HuH-7.5 (cell line): Measurements from ENCODE around the gene RPS28.
"Not testable (repeated sequence)": the region's sequence is repeated elsewhere in the genome, so short reads cannot be mapped to it uniquely, and the experiment has no call there.

Experiments
- DNase-seq: peaks from one replicate; pipeline ENCODE4 v3.0.0; 2011; ENCODE audit warnings: low spot score

The RPS28 gene

GRCh38 chr19:8321067-8321985 lies at the start of gene RPS28, which contains the start of gene NDUFA7:
TSS of gene RPS28 (plus strand) at chr19:8321496. CDS start at chr19:8321531, 35 bp downstream.
TSS of gene NDUFA7 (minus strand) at chr19:8321375. CDS start at chr19:8321358, 17 bp downstream.
- peak; percentile 86 for DNase-seq

DNA sequence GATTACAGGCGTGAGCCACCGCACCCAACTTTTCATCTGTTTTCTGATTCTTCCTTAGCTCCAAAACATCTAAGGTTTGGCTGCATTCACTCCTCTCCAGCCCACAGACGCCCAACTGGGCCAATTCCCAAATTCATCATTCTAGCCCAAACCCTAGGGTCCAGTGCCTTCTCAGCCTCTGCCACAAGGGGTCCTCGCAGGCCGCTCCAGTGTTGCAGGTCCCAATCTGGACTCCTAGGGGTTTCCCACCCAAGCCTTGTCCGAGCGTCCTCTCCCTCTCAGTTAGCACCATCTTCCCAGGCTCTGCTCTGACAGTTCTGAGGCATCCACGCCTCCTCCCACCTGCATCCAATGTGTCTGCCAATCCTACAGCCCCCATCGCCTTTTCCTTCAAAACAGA lies 44.8 kb upstream of the RPS28 start:
- not testable (repeated sequence) for DNase-seq

GRCh38 chr19:8291337-8291736 lies 30.0 kb upstream of the RPS28 start:
- not testable (repeated sequence) for DNase-seq

GRCh38 chr19:8302357-8302691 lies 19.0 kb upstream of the RPS28 start:
- peak; percentile 11 for DNase-seq

DNA sequence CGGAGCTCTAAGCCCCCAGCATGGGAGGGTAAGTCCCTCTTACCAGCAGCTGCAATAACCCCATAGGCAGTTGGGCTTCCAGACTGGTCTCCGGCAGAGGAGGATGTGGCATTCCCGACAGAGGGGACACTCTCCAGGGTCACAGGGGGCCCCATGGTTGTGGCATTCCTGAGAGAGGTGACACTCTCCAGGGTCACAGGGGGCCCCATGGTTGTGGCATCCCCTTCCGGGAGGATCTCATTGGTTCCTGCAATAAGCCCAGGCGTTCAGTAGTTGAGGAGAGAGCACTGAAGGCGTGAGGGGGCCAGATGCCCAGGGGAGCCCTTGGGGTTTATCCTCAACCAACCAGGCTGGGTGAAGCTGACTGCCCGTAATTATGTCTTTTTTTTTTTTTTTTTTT lies 18.6 kb upstream of the RPS28 start:
- peak; percentile 18 for DNase-seq

DNA sequence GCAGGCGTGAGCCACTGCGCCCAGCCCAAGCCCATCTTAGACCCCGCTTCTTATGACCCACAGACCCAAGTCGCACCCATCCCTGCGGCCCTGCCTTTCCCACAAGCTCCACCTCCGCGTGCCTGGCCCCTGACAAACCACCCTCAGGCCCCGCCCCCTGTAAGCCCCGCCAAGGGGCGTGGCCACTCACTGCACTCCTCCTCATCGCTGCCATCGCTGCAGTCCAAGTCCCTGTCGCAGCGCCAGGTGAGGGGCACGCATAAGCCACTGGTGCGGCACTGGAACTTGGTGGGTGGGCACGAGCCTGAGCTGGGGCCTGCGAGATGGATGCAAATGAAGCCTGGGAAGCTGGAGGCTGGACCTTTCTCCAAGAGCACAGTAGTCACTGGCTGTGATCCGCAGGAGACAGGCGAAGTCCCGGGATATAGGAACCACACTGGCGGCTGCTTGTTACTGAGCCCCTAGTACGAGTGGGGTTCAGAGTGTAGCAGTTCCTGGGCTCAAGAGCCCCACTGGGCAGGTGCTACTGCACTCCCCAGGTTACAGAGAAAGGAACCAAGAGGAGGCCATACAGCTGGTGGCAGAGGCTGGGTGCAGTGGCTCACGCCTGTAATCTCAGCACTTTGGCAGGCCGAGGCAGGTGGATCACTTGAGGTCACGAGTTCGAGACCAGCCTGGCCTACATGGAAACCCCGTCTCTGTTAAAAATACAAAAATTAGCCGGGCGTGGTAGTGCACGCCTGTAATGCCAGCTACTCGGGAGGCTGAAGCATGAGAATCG lies 16.3 kb upstream of the RPS28 start:
- DNase-seq: peak; percentile 22

DNA sequence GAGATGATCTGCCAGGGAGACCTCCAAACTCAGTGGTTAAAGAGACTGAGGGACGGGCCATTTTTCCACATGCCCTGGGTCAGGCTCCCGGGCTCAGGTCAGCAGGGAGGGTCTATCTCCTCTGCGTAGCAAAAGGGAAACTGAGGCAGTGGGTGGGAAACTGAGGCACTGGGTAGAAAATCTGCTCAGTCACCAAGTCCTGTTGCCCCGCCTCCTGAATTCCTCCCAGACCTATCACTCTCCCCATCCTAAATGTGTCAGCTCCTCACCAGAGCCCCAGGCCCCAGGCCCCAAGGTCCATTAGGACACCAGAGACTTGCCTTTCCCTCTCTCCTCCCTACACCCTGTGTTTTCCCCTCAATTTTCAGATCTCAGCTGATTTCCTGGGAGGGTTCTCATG lies 15.5 kb upstream of the RPS28 start:
- peak; percentile 10 for DNase-seq

GRCh38 chr19:8306235-8307054 lies 14.9 kb upstream of the RPS28 start:
- DNase-seq: peak; percentile 24

DNA sequence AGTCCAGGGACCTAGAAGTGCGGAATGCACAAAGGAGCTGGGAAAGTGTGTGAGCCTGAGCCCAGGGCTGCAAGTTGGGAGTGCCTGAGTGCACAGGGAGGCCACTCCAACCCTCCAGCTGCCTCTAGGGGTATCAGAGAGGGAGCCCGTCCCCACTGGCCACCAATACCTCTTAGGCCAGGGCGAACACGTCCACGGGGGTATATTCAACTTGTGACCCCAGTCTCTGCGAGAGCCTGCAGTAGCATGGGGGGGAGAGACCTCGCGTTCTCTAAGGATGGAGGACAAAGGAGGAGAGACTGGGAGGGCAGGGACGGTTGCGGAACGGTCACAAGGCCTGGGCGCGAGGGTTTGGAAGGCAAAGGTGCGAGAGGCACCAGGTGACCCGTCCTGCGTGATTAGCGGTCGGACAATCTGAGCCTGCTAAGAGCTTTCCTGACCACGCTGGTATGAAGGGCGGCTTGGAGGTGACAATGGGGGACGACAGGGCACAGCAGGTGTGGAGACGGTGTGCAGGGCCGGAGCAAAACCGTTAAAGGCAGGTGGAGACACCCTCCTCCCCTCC lies 13.8 kb upstream of the RPS28 start:
- DNase-seq: peak; percentile 74

DNA sequence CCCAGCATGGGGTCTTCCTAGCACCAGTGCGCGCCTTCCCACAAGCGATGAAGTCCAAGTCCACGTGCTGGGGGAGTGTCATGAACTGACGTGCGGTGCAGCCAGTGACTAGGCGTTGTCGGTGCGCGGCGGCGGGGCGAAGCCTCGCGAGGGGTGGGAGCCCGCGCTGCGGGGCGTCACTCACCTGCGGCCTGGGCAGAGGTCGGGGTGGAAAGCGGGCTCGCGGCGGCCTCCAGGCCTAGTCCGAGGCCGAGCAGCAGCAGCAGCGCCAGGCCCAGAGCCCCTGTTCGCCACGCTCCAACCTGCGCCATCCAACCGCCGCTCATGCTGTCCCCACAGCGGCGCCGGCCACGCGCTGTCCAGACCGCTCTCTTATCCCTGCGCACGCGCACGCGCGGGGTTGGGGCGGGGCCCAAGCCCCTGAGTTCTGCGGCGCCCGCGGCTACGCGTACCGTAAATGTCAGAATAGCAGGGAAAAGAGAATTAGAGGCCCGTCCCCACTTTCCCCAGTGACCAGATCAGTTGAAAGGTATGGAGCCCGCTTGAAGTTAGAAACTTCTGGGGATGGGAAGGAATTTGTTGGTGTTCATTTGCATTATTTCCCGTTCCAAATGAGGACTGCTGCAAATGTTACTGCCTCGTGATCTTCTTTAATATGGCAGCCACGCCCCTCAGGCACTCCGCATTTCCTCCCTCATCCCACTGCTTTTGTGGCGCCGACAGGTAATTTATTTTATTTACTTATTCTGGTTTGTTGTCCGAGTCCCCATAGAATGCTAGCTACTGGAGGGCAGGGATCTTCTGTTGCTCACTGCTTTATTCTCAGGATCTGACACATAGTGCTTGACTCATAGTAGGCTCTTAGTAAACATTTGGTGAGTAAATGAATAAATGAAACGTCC lies 13.1 kb upstream of the RPS28 start, which contains the start of gene CD320:
TSS of gene CD320 (minus strand) at position 394 of the 902 bp plus-strand sequence. CDS start at position 326, 68 bp downstream.
- peak; percentile 96 for DNase-seq

DNA sequence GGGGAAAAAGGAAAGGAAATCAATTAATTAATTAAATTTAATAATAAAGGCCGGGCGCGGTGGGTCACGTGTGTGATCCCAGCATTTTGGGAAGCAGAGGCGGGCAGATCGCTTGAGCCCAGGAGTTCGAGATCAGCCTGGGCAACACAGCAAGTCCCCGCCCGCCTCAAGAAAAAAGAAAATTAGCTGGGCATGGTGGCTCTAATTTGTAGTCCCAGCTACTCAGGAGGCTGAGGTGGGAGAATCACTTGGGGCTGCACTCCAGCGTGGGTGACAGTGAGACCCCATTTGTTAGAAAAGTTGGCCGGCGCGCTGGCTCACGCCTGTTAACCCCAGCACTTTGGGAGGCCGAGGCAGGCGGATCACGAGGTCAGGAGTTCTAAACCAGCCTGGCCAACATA lies 12.4 kb upstream of the RPS28 start:
- DNase-seq: no peak

- peak; percentile 1 for DNase-seq
Observed at GRCh38 chr19:8310342-8311055, 10.8 kb upstream of the RPS28 start.

DNA sequence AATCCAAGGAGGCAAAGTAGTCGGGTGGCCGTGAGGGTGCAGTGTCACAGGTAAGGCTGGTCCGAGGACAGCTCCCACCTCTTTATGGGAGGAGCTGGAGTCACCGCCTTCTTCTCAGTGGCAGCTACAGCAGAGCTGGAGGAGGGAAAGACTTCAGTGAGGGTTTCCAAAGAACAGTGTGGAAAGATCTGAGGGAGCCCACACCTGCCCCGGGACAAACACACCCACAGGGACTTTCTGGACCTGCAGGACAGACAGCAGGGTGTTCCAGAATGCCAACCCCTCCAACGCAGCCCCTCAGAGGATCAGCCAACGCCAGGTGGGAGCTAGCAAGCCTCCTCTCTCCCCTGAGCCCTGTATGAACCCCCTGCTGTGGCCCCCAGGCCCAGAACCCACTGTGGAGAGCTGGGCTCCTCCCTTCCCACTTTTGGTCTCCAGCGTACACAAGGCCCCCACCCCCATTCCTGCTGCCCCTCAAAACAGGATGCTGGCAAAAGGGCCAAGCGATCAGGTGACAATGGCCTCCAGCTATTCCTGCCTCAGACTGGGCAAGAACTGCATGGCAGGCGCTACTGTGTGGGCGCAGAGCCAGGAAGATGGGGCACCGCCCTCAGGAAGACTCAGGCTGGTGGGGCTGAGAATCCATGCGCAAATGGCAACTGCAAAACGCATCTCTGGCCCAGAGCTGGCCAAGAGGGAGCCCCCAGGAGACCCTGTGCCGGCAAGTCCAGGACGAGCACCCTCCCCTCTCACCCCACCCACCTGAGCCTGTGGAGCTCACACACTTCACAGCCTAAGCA lies 9.6 kb upstream of the RPS28 start:
- peak; percentile 9 for DNase-seq

DNA sequence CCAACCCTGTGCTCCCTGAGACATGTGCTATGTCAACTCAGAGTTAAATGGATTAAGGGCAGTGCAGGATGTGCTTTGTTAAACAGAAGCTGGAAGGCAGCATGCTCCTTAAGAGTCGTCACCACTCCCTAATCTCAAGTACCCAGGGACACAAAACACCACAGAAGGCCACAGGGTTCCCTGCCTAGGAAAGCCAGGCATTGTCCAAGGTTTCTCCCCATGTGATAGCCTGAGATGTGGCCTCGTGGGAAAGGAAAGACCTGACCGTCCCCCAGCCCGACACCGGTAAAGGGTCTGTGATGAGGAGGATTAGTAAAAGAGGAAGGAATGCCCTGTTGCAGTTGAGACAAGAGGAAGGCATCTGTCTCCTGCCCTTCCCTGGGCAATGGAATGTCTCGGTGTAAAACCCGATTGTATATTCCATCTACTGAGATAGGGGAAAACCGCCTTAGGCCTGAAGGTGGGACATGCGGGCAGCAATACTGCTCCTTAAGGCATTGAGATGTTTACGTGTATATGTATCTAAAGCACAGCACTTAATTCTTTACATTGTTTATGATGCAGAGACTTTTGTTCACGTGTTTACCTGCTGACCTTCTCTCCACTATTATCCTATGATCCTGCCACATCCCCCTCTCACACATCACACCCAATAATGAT lies 6.2 kb upstream of the RPS28 start:
- DNase-seq: not testable (repeated sequence)

- DNase-seq: peak; percentile 6
Observed at GRCh38 chr19:8316351-8317125, 4.8 kb upstream of the RPS28 start.

DNA sequence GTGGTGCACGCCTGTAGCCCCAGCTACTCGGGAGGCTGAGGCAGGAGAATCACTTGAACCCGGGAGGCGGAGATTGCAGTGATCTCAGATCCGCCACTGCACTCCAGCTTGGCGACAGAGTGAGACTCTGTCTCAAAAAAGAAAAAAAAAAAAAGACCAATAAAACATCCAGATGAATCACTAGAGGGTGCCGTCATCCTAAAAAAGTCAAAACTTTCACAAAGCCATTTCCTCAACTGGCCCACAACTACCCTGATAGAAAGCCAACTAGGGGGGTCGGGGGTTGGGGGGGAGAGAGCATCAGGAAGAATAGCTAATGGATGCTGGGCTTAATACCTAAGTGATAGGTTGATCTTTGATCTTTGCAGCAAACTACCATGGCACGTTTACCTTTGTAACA lies 2.5 kb upstream of the RPS28 start:
- peak; percentile 0 for DNase-seq

- no peak for DNase-seq
Observed at GRCh38 chr19:8319807-8320520, 1.3 kb upstream of the RPS28 start.
